ENCODE measurements around the gene NKX6-1. TPM values are rescaled to one million over a fixed set of nuclear protein-coding genes. Genes with fewer than 3 reads are reported as not detected.

NKX6-1 gene
- total RNA-seq, 1 donor from 2014 or later = not detected

DNA sequence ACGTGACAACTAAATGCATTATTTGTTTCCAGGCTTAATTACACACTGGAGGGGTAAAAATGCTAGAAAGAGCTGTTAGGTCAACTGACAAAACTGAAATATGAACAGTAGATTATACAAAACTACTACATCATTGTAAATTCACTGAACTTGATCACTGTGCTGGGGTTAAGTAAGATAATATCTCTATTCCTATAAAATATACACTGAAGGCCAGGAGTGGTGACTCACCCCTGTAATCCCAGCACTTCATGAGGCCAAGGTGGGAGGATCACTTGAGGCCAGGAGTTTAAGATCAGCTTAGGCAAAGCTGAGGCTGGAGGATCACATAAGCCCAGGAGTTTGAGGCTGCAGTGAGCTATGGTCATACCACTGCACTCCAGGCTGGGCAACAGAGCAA lies 31.8 kb upstream of the NKX6-1 start:
- Mint-ChIP-seq H3K4me1 (no peaks in the 10 kb centered on the region), H3K27me3 (peaks cover 5% of the 10 kb centered on the region), H3K9me3 (peaks cover 5% of the 10 kb centered on the region), H3K27ac (no peak overlapping the region), H3K36me3 (ENCODE audit: low read depth) (no peaks in the 10 kb centered on the region), H3K4me3 (no peak overlapping the region)
- DNase-seq = no peak
- no peak for ATAC-seq (ENCODE audit: low read depth)
- POLR2A ChIA-PET = no interaction called here
- TF ChIP-seq, protein P1, sequence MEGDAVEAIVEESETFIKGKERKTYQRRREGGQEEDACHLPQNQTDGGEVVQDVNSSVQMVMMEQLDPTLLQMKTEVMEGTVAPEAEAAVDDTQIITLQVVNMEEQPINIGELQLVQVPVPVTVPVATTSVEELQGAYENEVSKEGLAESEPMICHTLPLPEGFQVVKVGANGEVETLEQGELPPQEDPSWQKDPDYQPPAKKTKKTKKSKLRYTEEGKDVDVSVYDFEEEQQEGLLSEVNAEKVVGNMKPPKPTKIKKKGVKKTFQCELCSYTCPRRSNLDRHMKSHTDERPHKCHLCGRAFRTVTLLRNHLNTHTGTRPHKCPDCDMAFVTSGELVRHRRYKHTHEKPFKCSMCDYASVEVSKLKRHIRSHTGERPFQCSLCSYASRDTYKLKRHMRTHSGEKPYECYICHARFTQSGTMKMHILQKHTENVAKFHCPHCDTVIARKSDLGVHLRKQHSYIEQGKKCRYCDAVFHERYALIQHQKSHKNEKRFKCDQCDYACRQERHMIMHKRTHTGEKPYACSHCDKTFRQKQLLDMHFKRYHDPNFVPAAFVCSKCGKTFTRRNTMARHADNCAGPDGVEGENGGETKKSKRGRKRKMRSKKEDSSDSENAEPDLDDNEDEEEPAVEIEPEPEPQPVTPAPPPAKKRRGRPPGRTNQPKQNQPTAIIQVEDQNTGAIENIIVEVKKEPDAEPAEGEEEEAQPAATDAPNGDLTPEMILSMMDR (IDR thresholded peaks at IDR 0.05) = no peak
- CTCF ChIA-PET = interaction anchor here (0.9 to 1.6 kb wide), 3 partner anchors 10 to 886 kb away, joined by 3 to 4 read pairs (median 3); no protein-coding TSS in a partner anchor
- intact Hi-C loops (cut with micrococcal nuclease) = no loop called here

DNA sequence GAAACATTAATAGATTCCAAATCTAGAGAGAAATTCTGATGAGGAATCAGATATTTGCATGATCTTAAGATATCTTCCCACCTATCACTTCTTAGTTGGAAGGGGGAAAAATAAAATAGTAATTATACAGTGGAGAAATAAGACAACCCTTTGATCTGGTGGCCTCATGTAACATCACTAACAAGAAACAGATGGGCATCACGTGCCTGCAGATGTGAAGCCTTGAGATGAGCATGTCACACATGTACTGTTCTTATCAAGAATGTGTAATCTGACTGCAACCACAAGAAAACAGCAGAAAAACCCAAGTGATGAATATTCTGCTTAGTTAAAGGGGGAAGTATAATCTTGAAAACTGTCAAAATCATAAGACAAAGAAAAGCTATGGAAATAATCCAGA lies 31.4 kb upstream of the NKX6-1 start:
- ChIA-PET CTCF (interaction anchor here (0.9 to 1.6 kb wide), 3 partner anchors 10 to 885 kb away, joined by 3 to 4 read pairs (median 3); no protein-coding TSS in a partner anchor), POLR2A (no interaction called here)
- no peaks in the 10 kb centered on the region for H3K4me1 Mint-ChIP-seq
- DNase-seq (no peak), ATAC-seq (ENCODE audit: low read depth) (no peak)
- H3K4me3 Mint-ChIP-seq = no peak overlapping the region
- intact Hi-C loops (cut with micrococcal nuclease) = no loop called here
- H3K9me3 Mint-ChIP-seq = peaks cover 5% of the 10 kb centered on the region
- TF ChIP-seq, protein P1 (IDR thresholded peaks at IDR 0.05) = no peak
- no peaks in the 10 kb centered on the region for H3K36me3 Mint-ChIP-seq (ENCODE audit: low read depth)
- H3K27ac Mint-ChIP-seq = no peak overlapping the region
- peaks cover 5% of the 10 kb centered on the region for H3K27me3 Mint-ChIP-seq

DNA sequence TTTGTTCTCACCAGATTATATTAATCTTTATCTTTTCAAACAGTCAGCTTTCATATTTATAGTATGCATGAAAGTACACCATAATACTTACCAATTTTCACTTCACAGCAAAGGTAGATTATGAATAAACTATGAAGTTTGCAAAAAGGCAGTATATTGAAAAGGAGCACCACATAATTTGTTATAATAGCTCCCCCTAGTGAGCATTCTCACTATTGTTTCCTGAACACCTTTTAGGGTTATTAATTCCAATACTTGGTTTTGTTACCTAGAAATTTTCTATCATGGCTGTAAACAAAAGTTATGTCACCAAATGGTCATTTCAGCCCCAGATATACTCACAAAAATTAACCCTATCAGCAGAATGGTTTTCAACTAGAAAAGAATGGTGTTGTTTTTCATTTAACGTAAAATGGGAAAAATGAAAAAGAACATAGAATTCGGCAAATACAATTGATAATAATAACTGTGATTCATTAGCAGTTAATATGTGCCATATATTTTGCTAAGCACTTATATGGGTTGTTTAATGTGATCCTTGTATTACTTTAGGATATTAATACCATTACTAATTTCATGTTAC lies 30.2 kb upstream of the NKX6-1 start:
- TF ChIP-seq, protein P1 (IDR thresholded peaks at IDR 0.05) = no peak
- DNase-seq = no peak
- CTCF ChIA-PET = interaction anchor here (0.6 to 1.9 kb wide), 5 partner anchors 8 to 884 kb away, joined by 3 to 6 read pairs (median 4); no protein-coding TSS in a partner anchor
- POLR2A ChIA-PET = no interaction called here
- H3K9me3 Mint-ChIP-seq = peaks cover 5% of the 10 kb centered on the region
- no peaks in the 10 kb centered on the region for H3K36me3 Mint-ChIP-seq (ENCODE audit: low read depth)
- H3K27me3 Mint-ChIP-seq = peaks cover 5% of the 10 kb centered on the region
- H3K4me3 Mint-ChIP-seq = no peak overlapping the region
- no peaks in the 10 kb centered on the region for H3K4me1 Mint-ChIP-seq
- no peak overlapping the region for H3K27ac Mint-ChIP-seq
- intact Hi-C loops (cut with micrococcal nuclease) = loop anchor here (1.0 kb wide), 1 partner anchor 885 kb away; no protein-coding TSS in a partner anchor
- ATAC-seq (ENCODE audit: low read depth) = no peak

DNA sequence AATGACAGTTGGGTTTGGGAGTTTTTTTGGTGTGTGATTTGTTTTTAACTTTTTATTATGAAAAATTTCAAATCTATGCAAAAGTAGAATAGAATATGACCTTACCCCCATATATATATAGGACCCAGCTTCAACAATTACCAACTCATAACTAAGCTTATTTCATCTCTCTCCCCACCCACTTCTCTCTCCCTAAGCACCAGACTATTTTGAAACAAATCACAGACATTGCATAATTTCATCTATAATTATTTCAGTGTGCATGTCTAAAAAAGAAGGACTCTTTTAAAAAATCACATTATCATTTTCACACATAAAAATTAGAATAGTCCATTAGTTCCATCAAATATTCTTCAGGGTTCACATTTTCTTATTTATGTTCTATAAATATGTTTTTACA lies 28.3 kb upstream of the NKX6-1 start:
- intact Hi-C loops (cut with micrococcal nuclease) = no loop called here
- ATAC-seq (ENCODE audit: low read depth) (no peak), DNase-seq (no peak)
- Mint-ChIP-seq H3K36me3 (ENCODE audit: low read depth) (no peaks in the 10 kb centered on the region), H3K4me1 (no peaks in the 10 kb centered on the region), H3K27ac (no peak overlapping the region), H3K9me3 (no peaks in the 10 kb centered on the region), H3K27me3 (peaks cover 8% of the 10 kb centered on the region), H3K4me3 (no peak overlapping the region)
- ChIA-PET CTCF (interaction anchor here (0.6 kb wide), 1 partner anchor 66 kb away, joined by 3 read pairs; no protein-coding TSS in a partner anchor), POLR2A (no interaction called here)
- TF ChIP-seq, protein P1 (IDR thresholded peaks at IDR 0.05) = no peak

DNA sequence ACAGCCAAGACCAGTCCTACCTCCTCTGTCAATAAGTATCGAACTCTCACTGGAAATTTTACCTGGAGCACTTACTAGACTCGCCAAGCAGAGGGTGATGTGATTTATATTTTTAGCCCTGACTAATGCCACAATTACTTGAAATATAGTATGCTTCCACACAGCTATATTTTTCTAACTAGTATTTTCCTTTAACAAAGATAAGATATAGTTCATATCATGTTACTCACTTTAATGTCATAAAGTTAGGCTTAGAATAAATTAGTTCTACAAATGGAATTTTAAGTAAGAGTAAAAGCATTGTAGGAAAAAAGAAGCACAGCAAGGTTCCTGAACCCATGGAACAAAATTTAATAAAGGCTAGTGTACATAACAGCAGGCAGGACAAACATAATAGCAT lies 16.0 kb upstream of the NKX6-1 start:
- POLR2A ChIA-PET = no interaction called here
- no peaks in the 10 kb centered on the region for H3K9me3 Mint-ChIP-seq
- no peaks in the 10 kb centered on the region for H3K4me1 Mint-ChIP-seq
- H3K36me3 Mint-ChIP-seq (ENCODE audit: low read depth) = no peaks in the 10 kb centered on the region
- H3K27ac Mint-ChIP-seq = no peak overlapping the region
- H3K4me3 Mint-ChIP-seq = no peak overlapping the region
- intact Hi-C loops (cut with micrococcal nuclease) = no loop called here
- CTCF ChIA-PET = no interaction called here
- DNase-seq (no peak), ATAC-seq (ENCODE audit: low read depth) (no peak)
- TF ChIP-seq, protein P1 (IDR thresholded peaks at IDR 0.05) = no peak
- H3K27me3 Mint-ChIP-seq = peaks cover 30% of the 10 kb centered on the region
